Measurements from ENCODE around the gene ACTN2.

The ACTN2 gene

GRCh38 chr1:236691348-236691747 lies 5.0 kb downstream of the ACTN2 start:
- no peak for DNase-seq (ENCODE audit: low read depth)

- DNase-seq (ENCODE audit: low read depth): no peak
Observed at GRCh38 chr1:236692128-236692527, 5.8 kb downstream of the ACTN2 start.

- no peak for DNase-seq (ENCODE audit: low read depth)
Observed at GRCh38 chr1:236692742-236693141, 6.4 kb downstream of the ACTN2 start.

- DNase-seq (ENCODE audit: low read depth): no peak
Observed at GRCh38 chr1:236699366-236699765, 13.1 kb downstream of the ACTN2 start.

- no peak for DNase-seq (ENCODE audit: low read depth)
Observed at GRCh38 chr1:236700903-236701302, 14.6 kb downstream of the ACTN2 start.

GRCh38 chr1:236701782-236702181 lies 15.5 kb downstream of the ACTN2 start:
- DNase-seq (ENCODE audit: low read depth): no peak

- no peak for DNase-seq (ENCODE audit: low read depth)
Observed at GRCh38 chr1:236702791-236703394, 16.6 kb downstream of the ACTN2 start.

GRCh38 chr1:236705771-236706170 lies 19.5 kb downstream of the ACTN2 start:
- DNase-seq (ENCODE audit: low read depth): no peak

GRCh38 chr1:236706183-236706582 lies 19.9 kb downstream of the ACTN2 start:
- DNase-seq (ENCODE audit: low read depth): no peak

- no peak for DNase-seq (ENCODE audit: low read depth)
Observed at GRCh38 chr1:236710328-236710892, 24.1 kb downstream of the ACTN2 start.

GRCh38 chr1:236716160-236716559 lies 29.9 kb downstream of the ACTN2 start:
- DNase-seq (ENCODE audit: low read depth): no peak

GRCh38 chr1:236717811-236718210 lies 31.5 kb downstream of the ACTN2 start:
- DNase-seq (ENCODE audit: low read depth): no peak

GRCh38 chr1:236718328-236718727 lies 32.0 kb downstream of the ACTN2 start:
- DNase-seq (ENCODE audit: low read depth): no peak

GRCh38 chr1:236720206-236720605 lies 33.9 kb downstream of the ACTN2 start:
- no peak for DNase-seq (ENCODE audit: low read depth)

- DNase-seq (ENCODE audit: low read depth): no peak
Observed at GRCh38 chr1:236720611-236721010, 34.3 kb downstream of the ACTN2 start.

GRCh38 chr1:236724049-236724448 lies 37.8 kb downstream of the ACTN2 start:
- no peak for DNase-seq (ENCODE audit: low read depth)

- no peak for DNase-seq (ENCODE audit: low read depth)
Observed at GRCh38 chr1:236724506-236724905, 38.2 kb downstream of the ACTN2 start.

- DNase-seq (ENCODE audit: low read depth): no peak
Observed at GRCh38 chr1:236725668-236726067, 39.4 kb downstream of the ACTN2 start.

- no peak for DNase-seq (ENCODE audit: low read depth)
Observed at GRCh38 chr1:236727521-236727920, 41.2 kb downstream of the ACTN2 start.

- DNase-seq (ENCODE audit: low read depth): no peak
Observed at GRCh38 chr1:236728752-236729151, 42.5 kb downstream of the ACTN2 start.

GRCh38 chr1:236733653-236734052 lies 47.4 kb downstream of the ACTN2 start:
- DNase-seq (ENCODE audit: low read depth): no peak

- DNase-seq (ENCODE audit: low read depth): no peak
Observed at GRCh38 chr1:236734141-236734765, 48.0 kb downstream of the ACTN2 start.

GRCh38 chr1:236736761-236737160 lies 50.5 kb downstream of the ACTN2 start:
- DNase-seq (ENCODE audit: low read depth): no peak

GRCh38 chr1:236741753-236742152 lies 55.5 kb downstream of the ACTN2 start:
- DNase-seq (ENCODE audit: low read depth): no peak

Data from GM04503 (cell line).